PFSK-1 (cell line): ENCODE data around the gene RALGAPA2.

Source experiments
- FOXP2 ChIP-seq: optimal IDR thresholded peaks from 2 replicates; pipeline ENCODE3; 2011; ENCODE audit warnings: borderline replicate concordance, control low read depth, inconsistent platforms; ENCODE audit not compliant: insufficient read depth; ENCODE audit errors: extremely low read length, extremely low read depth
- POLR2AphosphoS5 ChIP-seq: IDR thresholded peaks from 2 replicates; pipeline ENCODE4 v1.6.1; 2012; ENCODE audit warnings: low read depth, mild to moderate bottlenecking, control low read depth, low read length, moderate library complexity
- SIN3A ChIP-seq: IDR thresholded peaks from 2 replicates; pipeline ENCODE4 v1.6.1; 2012; ENCODE audit warnings: mild to moderate bottlenecking, low read length, moderate library complexity, borderline replicate concordance; ENCODE audit not compliant: insufficient read depth
- TAF1 ChIP-seq: IDR thresholded peaks from 2 replicates; pipeline ENCODE4 v1.6.1; 2012; ENCODE audit warnings: low read length, control low read depth, borderline replicate concordance; ENCODE audit not compliant: insufficient read depth
- TF ChIP-seq, protein P1 (sequence below), 2 experiments: IDR thresholded peaks; 2 replicates each; pipeline versions ENCODE4 v1.6.1 to v1.8.0; 2011 to 2012; ENCODE audit warnings: low read depth in 2 of 2, low read length in 2 of 2, control low read depth in 1 of 2, inconsistent platforms in 1 of 2, mild to moderate bottlenecking in 1 of 2, moderate library complexity in 1 of 2; ENCODE audit not compliant: insufficient read depth in 1 of 2

Gene RALGAPA2

GRCh38 chr20:20369250-20370093, 343.0 kb downstream of the RALGAPA2 start:
- TF ChIP-seq, protein P1, sequence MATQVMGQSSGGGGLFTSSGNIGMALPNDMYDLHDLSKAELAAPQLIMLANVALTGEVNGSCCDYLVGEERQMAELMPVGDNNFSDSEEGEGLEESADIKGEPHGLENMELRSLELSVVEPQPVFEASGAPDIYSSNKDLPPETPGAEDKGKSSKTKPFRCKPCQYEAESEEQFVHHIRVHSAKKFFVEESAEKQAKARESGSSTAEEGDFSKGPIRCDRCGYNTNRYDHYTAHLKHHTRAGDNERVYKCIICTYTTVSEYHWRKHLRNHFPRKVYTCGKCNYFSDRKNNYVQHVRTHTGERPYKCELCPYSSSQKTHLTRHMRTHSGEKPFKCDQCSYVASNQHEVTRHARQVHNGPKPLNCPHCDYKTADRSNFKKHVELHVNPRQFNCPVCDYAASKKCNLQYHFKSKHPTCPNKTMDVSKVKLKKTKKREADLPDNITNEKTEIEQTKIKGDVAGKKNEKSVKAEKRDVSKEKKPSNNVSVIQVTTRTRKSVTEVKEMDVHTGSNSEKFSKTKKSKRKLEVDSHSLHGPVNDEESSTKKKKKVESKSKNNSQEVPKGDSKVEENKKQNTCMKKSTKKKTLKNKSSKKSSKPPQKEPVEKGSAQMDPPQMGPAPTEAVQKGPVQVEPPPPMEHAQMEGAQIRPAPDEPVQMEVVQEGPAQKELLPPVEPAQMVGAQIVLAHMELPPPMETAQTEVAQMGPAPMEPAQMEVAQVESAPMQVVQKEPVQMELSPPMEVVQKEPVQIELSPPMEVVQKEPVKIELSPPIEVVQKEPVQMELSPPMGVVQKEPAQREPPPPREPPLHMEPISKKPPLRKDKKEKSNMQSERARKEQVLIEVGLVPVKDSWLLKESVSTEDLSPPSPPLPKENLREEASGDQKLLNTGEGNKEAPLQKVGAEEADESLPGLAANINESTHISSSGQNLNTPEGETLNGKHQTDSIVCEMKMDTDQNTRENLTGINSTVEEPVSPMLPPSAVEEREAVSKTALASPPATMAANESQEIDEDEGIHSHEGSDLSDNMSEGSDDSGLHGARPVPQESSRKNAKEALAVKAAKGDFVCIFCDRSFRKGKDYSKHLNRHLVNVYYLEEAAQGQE (IDR thresholded peaks at IDR 0.05; ENCODE audit: insufficient read depth in 1 of 2, low read depth in 2 of 2, low read length in 2 of 2): no peak
- no peak for TF ChIP-seq SIN3A
- TF ChIP-seq TAF1: no peak
- no peak for TF ChIP-seq FOXP2
- TF ChIP-seq POLR2AphosphoS5: no peak

GRCh38 chr20:20368418-20369249, 343.8 kb downstream of the RALGAPA2 start:
- no peak for TF ChIP-seq POLR2AphosphoS5
- TF ChIP-seq FOXP2: no peak
- TF ChIP-seq TAF1: no peak
- TF ChIP-seq, protein P1 (IDR thresholded peaks at IDR 0.05; ENCODE audit: insufficient read depth in 1 of 2, low read depth in 2 of 2, low read length in 2 of 2): no peak
- no peak for TF ChIP-seq SIN3A

DNA sequence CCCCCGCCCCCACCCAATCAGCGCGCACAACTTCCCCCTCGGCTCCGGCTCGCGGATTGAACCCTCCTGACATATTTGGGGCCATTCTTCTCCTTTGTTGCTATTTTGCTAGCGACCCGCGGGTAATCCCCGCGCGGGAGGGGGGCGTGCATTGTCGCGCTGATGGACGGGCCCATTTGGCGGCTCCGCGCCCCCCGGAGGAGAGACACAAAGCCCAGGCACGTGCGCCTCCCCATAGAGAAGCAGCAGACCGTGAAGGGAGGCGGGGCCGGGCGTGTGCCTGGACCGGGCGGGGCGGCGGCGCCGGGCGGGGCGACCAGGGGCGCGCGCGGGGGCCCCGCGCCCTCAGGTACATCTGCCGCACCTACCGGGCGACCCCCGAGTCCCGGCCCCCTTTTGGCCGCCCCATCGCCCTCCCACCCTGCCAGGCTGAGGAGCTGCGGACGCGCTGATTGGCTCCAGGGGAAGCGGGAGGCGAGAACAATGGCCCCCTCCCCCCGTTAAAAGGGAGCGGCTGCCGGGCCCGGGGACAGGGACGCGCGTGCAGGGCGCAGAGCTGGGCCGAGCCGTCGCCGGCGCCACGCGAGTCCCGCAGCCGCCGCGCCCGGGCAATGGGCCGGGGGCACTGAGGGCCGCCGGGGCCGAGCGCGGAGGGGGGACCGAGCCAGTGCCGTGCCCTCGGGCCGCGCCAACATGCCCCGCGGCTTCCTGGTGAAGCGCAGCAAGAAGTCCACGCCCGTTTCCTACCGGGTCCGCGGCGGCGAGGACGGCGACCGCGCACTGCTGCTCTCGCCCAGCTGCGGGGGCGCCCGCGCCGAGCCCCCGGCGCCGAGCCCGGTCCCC, 344.6 kb downstream of the RALGAPA2 start, which contains the start of gene INSM1:
TSS of gene INSM1 (plus strand) at position 530 of the 843 bp plus-strand sequence. CDS start at position 694, 164 bp downstream.
- TF ChIP-seq FOXP2: no peak
- TF ChIP-seq, protein P1 (IDR thresholded peaks at IDR 0.05; ENCODE audit: insufficient read depth in 1 of 2, low read depth in 2 of 2, low read length in 2 of 2): no peak
- no peak for TF ChIP-seq TAF1
- no peak for TF ChIP-seq POLR2AphosphoS5
- TF ChIP-seq SIN3A: no peak

DNA sequence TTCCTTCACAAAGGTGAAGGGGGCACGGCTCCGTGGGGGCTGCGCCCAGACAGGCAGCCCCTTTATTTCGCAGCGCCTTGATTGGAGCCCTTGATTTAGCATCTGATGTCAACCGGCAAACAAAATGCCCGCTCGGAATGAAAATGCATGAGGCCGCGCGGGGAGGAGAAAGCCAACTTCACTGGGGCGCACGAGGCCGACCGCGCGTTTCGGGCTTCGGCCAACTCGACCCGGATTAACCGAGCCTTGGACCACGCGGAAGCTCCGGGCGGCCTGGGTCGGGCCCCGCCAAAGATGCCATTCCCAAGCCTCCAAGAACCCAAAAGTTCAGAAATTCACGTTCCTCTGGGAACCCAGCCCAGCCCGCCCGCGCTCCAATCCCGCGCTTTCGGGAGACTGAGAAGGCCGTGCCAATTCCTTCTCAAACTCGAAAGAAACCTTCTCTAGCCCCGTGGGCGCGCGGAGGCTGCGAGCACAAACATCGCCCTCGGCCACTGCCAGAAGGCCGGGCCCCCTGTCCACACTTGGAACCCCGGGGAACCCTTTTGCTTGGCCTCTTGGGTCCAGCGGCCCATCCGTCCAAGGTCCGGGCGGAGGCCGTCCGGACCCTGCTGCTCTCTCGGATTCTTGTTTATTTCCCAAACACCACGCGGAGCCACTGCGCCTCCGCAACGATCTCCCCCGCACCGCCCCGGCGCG, 345.4 kb downstream of the RALGAPA2 start:
- TF ChIP-seq FOXP2 (no peak), POLR2AphosphoS5 (no peak), SIN3A (no peak), TAF1 (no peak)
- TF ChIP-seq, protein P1 (IDR thresholded peaks at IDR 0.05; ENCODE audit: insufficient read depth in 1 of 2, low read depth in 2 of 2, low read length in 2 of 2): no peak
